CD4-positive, CD25-positive, alpha-beta regulatory T cell (primary cell): ENCODE measurements around the gene TPM4. TPM values are rescaled to one million over a fixed set of nuclear protein-coding genes. Genes with fewer than 3 reads are reported as not detected.
A peak's percentile ranks its signal among the peaks of the same experiment; 100 is the strongest.

Experiments used
- ATAC-seq, 2 donors: fragments of 150-1000 bp; cut with Tn5 transposase; one replicate each; pipeline ENCODE4 v1.10.0; 2021; ENCODE audit warnings: low read depth in 2 of 2, moderate number of reproducible peaks in 2 of 2, moderate library complexity in 1 of 2
- DNase-seq, 3 donors: peaks; one replicate each; pipeline versions ENCODE4 v3.0.0 to v3.0.0-alpha.2; 2012 to 2022; ENCODE audit warnings: mixed read lengths in 1 of 3
- H3K27ac ChIP-seq: one replicate; pipeline ENCODE4 v1.7.0; 2013; ENCODE audit warnings: mild to moderate bottlenecking, low read length; ENCODE audit not compliant: insufficient read depth, poor library complexity, severe bottlenecking
- H3K27me3 ChIP-seq: one replicate; pipeline ENCODE4 v1.7.0; 2013; ENCODE audit warnings: low read length; ENCODE audit not compliant: control insufficient read depth, insufficient read depth
- H3K36me3 ChIP-seq: one replicate; pipeline ENCODE4 v1.7.0; 2013; ENCODE audit warnings: mild to moderate bottlenecking, low read length, moderate library complexity; ENCODE audit not compliant: control insufficient read depth, insufficient read depth
- H3K4me1 ChIP-seq: 2 replicates; pipeline ENCODE4 v1.7.0; 2013; ENCODE audit warnings: mild to moderate bottlenecking, low read length; ENCODE audit not compliant: insufficient read depth, control insufficient read depth, poor library complexity, severe bottlenecking
- H3K4me3 ChIP-seq: one replicate; pipeline ENCODE4 v1.7.0; 2013; ENCODE audit warnings: low read depth, mild to moderate bottlenecking, low read length, moderate library complexity
- H3K9me3 ChIP-seq, 2 experiments: 1 replicate in 1 of 2; 2 replicates in 1 of 2; pipeline ENCODE4 v1.7.0; 2013; ENCODE audit warnings: low read length in 2 of 2, mild to moderate bottlenecking in 1 of 2, moderate library complexity in 1 of 2; ENCODE audit not compliant: control insufficient read depth in 2 of 2
- H3K27ac Mint-ChIP-seq, 3 donors: one replicate each; pipeline ENCODE4 v1.8.0; 2020 to 2022; ENCODE audit warnings: mild to moderate bottlenecking in 3 of 3, mixed read lengths in 3 of 3, moderate library complexity in 2 of 3
- H3K27me3 Mint-ChIP-seq: one replicate; pipeline ENCODE4 v1.8.0; 2022; ENCODE audit warnings: mild to moderate bottlenecking, mixed read lengths
- H3K36me3 Mint-ChIP-seq: one replicate; pipeline ENCODE4 v1.8.0; 2020; ENCODE audit warnings: mixed read lengths
- H3K4me1 Mint-ChIP-seq, 4 donors: one replicate each; pipeline ENCODE4 v1.8.0; 2020 to 2022; ENCODE audit warnings: mixed read lengths in 4 of 4, mild to moderate bottlenecking in 1 of 4
- H3K4me3 Mint-ChIP-seq, 4 donors: one replicate each; pipeline ENCODE4 v1.8.0; 2020 to 2022; ENCODE audit warnings: mild to moderate bottlenecking in 4 of 4, mixed read lengths in 4 of 4, moderate library complexity in 3 of 4
- H3K9me3 Mint-ChIP-seq, 7 donors: one replicate each; pipeline ENCODE4 v1.8.0; 2020 to 2022; ENCODE audit warnings: mixed read lengths in 7 of 7, mild to moderate bottlenecking in 3 of 7, moderate library complexity in 2 of 7
- polyA plus RNA-seq, 4 donors: library from polyadenylated mRNA; unstranded; fragments of 300-500 nt; fragmentation: Illumina TruSeq; gene quantifications; one replicate each; pipeline ENCODE4 v1.2.3, GENCODE V29; 2021
- total RNA-seq: library from RNA; stranded (reverse); gene quantifications from one replicate; pipeline ENCODE4 v1.2.3, GENCODE V29; 2022

TPM4 gene
- total and polyA plus RNA-seq, 5 donors from 2014 or later: 109 to 305 (median 150) TPM

DNA sequence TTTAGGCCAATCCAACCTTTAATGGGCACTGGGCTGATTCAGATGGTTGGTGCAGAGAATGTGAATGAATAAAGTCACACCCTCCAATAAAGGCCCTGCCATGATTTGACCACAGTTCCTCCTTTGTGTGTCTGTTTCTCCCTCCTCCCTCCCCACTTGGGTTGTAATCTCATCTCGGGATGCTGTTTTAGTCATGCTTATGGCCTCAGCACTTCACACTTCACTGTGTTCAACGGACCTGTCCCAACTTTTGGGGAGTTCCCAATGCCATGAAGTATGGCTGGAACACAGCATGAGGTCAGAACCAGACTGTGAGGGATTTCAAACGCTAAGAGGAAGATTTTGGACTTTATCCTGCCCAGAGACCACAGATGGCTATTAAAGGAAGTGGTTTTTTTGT is 29.8 kb downstream of the TPM4 start:
- H3K9me3 Mint-ChIP-seq: no peaks in the 10 kb centered on the region
- no peak overlapping the region for H3K27ac ChIP-seq
- peak overlapping the region in 1 of 3 donors; percentile 48 for H3K27ac Mint-ChIP-seq
- H3K27me3 ChIP-seq: no peaks in the 10 kb centered on the region
- no peak for DNase-seq
- peaks cover 3 to 4% (median 4%) of the 10 kb centered on the region in 4 donors for H3K4me1 Mint-ChIP-seq
- no peak for ATAC-seq
- peaks cover 24% of the 10 kb centered on the region for H3K36me3 ChIP-seq
- H3K4me1 ChIP-seq: peaks cover 6% of the 10 kb centered on the region
- no peaks in the 10 kb centered on the region for H3K9me3 ChIP-seq
- no peak overlapping the region for H3K4me3 ChIP-seq
- H3K36me3 Mint-ChIP-seq: peaks cover 19% of the 10 kb centered on the region
- no peaks in the 10 kb centered on the region for H3K27me3 Mint-ChIP-seq
- no peak overlapping the region for H3K4me3 Mint-ChIP-seq

DNA sequence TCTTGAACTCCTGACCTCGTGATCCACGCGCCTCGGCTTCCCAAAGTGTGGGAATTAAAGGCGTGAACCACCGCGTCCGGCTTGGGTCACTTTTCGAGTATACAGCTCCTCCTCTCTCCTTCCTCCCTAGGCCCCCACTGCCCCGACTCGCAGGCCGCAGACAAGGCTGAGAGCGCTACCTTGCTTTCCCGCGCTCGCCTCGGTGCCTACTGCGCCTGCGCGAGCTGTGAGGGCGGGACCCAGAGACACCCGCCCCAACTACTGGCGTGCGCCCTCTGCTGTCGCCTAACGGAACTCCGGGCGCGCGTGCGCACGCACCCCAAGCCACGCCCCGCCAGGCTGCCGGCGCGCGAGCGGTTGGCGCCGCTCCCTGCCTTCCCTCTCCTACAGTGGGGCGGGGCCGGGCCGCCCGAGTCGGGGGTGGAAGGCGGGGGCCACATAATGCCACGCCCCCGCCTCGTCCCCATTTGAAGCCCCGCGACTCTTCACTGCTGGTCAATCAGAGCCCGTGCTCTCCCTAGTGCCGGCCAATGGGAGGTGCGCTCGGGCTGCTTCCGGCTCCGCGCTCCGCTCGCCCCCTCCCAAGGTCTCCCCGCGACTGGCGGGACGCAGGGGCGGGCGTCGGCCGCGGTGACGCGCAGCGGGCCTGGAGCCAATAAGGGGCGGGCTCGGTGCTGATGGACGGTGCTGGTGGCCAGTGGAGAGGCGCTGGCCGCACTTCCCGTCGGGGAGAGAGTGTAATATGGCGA is 35.0 kb downstream of the TPM4 start, which contains the start of gene RAB8A:
Gene RAB8A, plus strand, starts transcription at position 730 of the 749 bp plus-strand sequence. Its CDS starts 13 bp downstream, at position 743.
- peak within 1 kb of the TSS; percentile 96 to 99 (median 99) for H3K27ac Mint-ChIP-seq
- H3K9me3 ChIP-seq: no peaks in the 10 kb centered on the region
- H3K27me3 ChIP-seq: no peaks in the 10 kb centered on the region
- H3K27me3 Mint-ChIP-seq: no peaks in the 10 kb centered on the region
- ATAC-seq: peak; percentile 93
- peak within 1 kb of the TSS; percentile 90 for H3K4me3 ChIP-seq
- no peaks in the 10 kb centered on the region for H3K9me3 Mint-ChIP-seq
- H3K27ac ChIP-seq: peak within 1 kb of the TSS; percentile 92
- peaks cover 0 to 45% (median 30%) of the 10 kb centered on the region in 4 donors for H3K4me1 Mint-ChIP-seq
- DNase-seq: peak; percentile 97 to 99 (median 99)
- H3K36me3 Mint-ChIP-seq: peaks cover 5% of the 10 kb centered on the region
- H3K36me3 ChIP-seq: peaks cover 10% of the 10 kb centered on the region
- H3K4me1 ChIP-seq: peaks cover 38% of the 10 kb centered on the region
- peak within 1 kb of the TSS; percentile 96 to 98 (median 96) for H3K4me3 Mint-ChIP-seq

DNA sequence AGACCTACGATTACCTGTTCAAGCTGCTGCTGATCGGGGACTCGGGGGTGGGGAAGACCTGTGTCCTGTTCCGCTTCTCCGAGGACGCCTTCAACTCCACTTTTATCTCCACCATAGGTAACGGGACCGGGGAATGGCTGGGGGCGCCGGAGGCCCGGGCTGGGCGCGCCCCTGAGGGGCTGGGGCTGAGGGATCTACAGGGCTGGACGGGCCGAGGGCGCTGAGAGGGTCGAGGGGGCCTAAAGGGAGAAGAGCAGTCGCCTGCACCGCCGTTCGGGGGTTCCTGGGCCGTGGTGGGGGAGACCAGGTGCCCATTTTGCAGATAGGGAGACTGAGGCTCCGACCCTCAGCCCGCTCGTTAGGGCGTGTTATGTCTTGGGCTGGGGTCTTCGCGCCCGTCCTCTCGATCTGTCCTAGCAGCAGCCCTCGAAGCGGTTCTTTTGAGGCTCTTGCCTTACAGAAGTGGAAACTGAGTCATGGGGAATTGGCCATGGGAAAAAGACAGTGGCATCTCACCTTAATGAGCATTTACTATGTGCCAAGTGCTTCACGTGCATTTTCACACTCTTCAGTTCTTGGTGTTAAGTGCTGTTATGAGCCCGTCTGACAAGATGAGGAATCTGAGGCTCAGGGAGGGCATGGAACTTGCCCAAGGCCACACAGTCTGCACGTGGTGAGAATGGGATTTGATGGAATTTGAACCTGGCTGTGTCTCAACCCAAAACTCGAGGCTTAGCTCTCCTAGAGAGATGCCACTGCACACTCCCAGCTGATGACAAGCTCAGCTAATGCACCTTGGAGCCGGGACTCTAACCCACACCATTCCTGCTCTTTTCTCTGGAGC is 35.8 kb downstream of the TPM4 start:
- peak overlapping the region; percentile 96 to 98 (median 96) for H3K4me3 Mint-ChIP-seq

DNA sequence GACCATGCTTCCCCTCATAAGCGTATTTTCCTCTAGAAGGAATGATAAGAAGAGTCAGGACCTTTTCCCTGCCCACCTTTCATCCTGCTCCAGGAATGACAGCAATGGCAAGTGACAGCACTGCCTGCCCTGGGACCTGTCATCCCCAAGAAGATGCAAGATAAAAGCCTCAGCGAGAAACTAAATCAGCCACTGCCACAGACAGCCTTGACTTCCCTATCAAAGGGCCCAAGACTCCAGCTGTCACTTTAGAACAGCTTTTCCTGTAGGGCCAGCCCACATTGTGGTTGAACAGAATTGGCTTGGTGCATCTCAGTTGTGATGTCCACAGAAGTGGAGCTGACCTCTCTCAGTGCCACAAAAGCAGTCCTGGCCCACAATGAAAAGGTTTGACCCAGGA is 36.5 kb downstream of the TPM4 start:
- Mint-ChIP-seq H3K36me3 (peaks cover 9% of the 10 kb centered on the region), H3K27ac (peak overlapping the region; percentile 56 to 99 (median 96)), H3K27me3 (no peaks in the 10 kb centered on the region), H3K4me1 (peaks cover 0 to 57% (median 37%) of the 10 kb centered on the region in 4 donors), H3K4me3 (peak overlapping the region; percentile 96 to 98 (median 96)), H3K9me3 (no peaks in the 10 kb centered on the region)
- H3K9me3 ChIP-seq: no peaks in the 10 kb centered on the region
- peak overlapping the region; percentile 90 for H3K4me3 ChIP-seq
- peaks cover 43% of the 10 kb centered on the region for H3K4me1 ChIP-seq
- H3K27ac ChIP-seq: peak overlapping the region; percentile 92
- no peaks in the 10 kb centered on the region for H3K27me3 ChIP-seq
- peaks cover 10% of the 10 kb centered on the region for H3K36me3 ChIP-seq
- ATAC-seq: no peak
- DNase-seq: no peak

More for the DNA sequence above, 35.8 kb downstream of the TPM4 start:
- no peaks in the 10 kb centered on the region for H3K9me3 Mint-ChIP-seq
- Histone ChIP-seq H3K4me3 (peak overlapping the region; percentile 90), H3K9me3 (no peaks in the 10 kb centered on the region), H3K27ac (peak overlapping the region; percentile 92), H3K4me1 (peaks cover 38% of the 10 kb centered on the region), H3K27me3 (no peaks in the 10 kb centered on the region), H3K36me3 (peaks cover 10% of the 10 kb centered on the region)
- H3K4me1 Mint-ChIP-seq: peaks cover 0 to 51% (median 33%) of the 10 kb centered on the region in 4 donors
- no peaks in the 10 kb centered on the region for H3K27me3 Mint-ChIP-seq
- DNase-seq (no peak), ATAC-seq (no peak)
- peaks cover 5% of the 10 kb centered on the region for H3K36me3 Mint-ChIP-seq
- H3K27ac Mint-ChIP-seq: peak overlapping the region; percentile 96 to 99 (median 99)

DNA sequence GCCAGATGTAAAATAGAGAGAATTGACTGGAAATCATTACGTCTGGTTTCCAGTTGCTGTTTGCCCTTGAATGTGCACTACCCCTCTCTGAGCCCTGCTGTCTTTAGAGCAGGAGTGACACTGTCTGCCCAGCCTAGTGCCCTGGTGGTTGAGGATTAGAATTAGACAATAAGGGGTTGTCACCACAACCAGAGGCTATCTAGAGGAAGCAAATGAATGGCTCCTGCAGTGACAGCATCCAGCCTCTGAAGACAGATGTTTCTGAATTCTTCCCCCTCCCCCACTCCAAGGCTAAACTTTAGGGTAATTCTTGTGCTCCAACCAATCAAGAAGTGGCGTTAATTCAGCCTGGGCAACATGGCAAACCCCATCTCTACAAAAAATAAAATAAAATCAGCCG is 37.4 kb downstream of the TPM4 start:
- no peak for ATAC-seq

DNA sequence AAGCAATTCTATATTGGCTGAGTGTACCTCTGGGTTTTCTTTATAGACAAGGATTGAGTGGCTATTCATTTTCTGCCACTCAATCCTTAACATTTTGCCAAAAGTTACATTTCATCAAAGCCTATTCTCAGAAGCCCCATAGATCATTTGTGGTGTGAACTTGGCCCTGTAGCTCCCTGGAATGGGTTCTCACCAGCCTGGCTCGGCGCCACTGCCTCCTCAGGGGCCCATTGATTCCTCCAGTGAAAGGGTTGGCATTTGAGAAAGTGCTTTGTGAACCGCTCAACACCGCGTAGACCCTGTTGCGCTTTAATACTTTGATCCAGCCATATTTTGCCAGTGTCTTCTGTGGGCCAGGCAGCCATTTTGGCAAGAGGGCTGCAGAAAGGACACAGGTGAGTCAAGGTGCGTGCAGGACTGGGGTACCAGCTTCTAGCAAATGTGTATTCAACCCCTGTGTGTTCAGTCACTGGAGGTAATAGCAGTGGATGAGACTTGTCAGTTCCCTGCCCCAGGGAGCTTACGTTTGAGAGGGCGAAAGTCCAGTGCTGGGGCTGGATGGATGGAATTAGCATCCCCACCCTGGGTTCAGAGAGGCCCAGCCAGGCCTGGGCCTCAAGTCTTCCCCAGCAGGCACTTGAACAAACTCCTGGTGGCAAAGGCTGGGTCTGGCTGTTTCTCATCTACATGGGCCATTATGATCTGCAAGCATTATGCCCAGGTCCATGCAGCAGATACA is 39.2 kb downstream of the TPM4 start:
- H3K36me3 Mint-ChIP-seq: peaks cover 9% of the 10 kb centered on the region
- peaks cover 23% of the 10 kb centered on the region for H3K36me3 ChIP-seq
- H3K4me3 Mint-ChIP-seq: peak overlapping the region in 2 of 4 donors; percentile 70 to 83
- H3K9me3 Mint-ChIP-seq: no peaks in the 10 kb centered on the region
- no peaks in the 10 kb centered on the region for H3K27me3 ChIP-seq
- H3K27ac Mint-ChIP-seq: peak overlapping the region; percentile 0 to 67 (median 51)
- H3K27me3 Mint-ChIP-seq: no peaks in the 10 kb centered on the region
- DNase-seq: no peak
- H3K27ac ChIP-seq: no peak overlapping the region
- no peaks in the 10 kb centered on the region for H3K9me3 ChIP-seq
- H3K4me1 ChIP-seq: peaks cover 67% of the 10 kb centered on the region
- no peak for ATAC-seq
- H3K4me3 ChIP-seq: no peak overlapping the region
- peaks cover 4 to 80% (median 51%) of the 10 kb centered on the region in 4 donors for H3K4me1 Mint-ChIP-seq

More for the DNA sequence above, 37.4 kb downstream of the TPM4 start:
- Histone ChIP-seq H3K4me3 (no peak overlapping the region), H3K27ac (peak overlapping the region; percentile 23), H3K27me3 (no peaks in the 10 kb centered on the region), H3K9me3 (no peaks in the 10 kb centered on the region), H3K36me3 (peaks cover 18% of the 10 kb centered on the region), H3K4me1 (peaks cover 52% of the 10 kb centered on the region)
- Mint-ChIP-seq H3K9me3 (no peaks in the 10 kb centered on the region), H3K4me1 (peaks cover 0 to 66% (median 45%) of the 10 kb centered on the region in 4 donors), H3K36me3 (peaks cover 9% of the 10 kb centered on the region), H3K27ac (peak overlapping the region in 2 of 3 donors; percentile 20 to 26), H3K27me3 (no peaks in the 10 kb centered on the region), H3K4me3 (peak overlapping the region; percentile 65 to 83 (median 79))
- DNase-seq: peak in 1 of 3 donors; percentile 23

DNA sequence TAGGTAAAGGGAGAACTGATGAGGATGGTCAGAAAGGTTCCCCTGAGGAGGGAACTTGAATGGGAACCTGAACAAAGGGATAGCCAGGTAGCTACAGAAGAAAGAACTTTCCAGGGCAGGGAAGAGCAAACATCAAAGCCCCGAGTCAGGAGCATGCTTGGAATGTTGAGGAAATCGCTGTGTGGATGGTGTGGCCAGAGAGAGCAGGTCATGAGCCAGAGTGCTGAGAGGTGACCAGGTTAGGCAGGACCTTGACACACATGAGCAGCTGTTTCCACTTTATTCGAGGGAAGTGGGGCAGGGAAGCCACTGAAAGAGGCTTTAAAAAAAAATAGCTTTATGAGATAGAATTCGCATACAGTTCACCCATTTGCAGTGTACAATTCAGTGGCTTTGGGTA is 39.8 kb downstream of the TPM4 start:
- H3K36me3 Mint-ChIP-seq: peaks cover 9% of the 10 kb centered on the region
- no peaks in the 10 kb centered on the region for H3K9me3 Mint-ChIP-seq
- Histone ChIP-seq H3K27me3 (no peaks in the 10 kb centered on the region), H3K27ac (no peak overlapping the region), H3K4me3 (no peak overlapping the region), H3K4me1 (peaks cover 62% of the 10 kb centered on the region), H3K36me3 (peaks cover 23% of the 10 kb centered on the region), H3K9me3 (no peaks in the 10 kb centered on the region)
- H3K27me3 Mint-ChIP-seq: no peaks in the 10 kb centered on the region
- H3K4me3 Mint-ChIP-seq: peak overlapping the region in 1 of 4 donors; percentile 83
- H3K27ac Mint-ChIP-seq: peak overlapping the region in 2 of 3 donors; percentile 0 to 42
- ATAC-seq (no peak), DNase-seq (no peak)
- H3K4me1 Mint-ChIP-seq: peaks cover 4 to 77% (median 49%) of the 10 kb centered on the region in 4 donors
